IPS DF 6.9 (cell line): Measurements from ENCODE around the gene C9orf43.

ENCODE experiments used
- DNase-seq: peaks from one replicate; pipeline ENCODE4 v3.0.0-alpha.2; 2013; ENCODE audit warnings: low read depth, low spot score
- H3K27ac ChIP-seq: one replicate; pipeline ENCODE4 v1.5.1; 2013; ENCODE audit warnings: low read length, control low read depth
- H3K27me3 ChIP-seq: 2 replicates; pipeline ENCODE4 v1.6.1; 2013; ENCODE audit warnings: mild to moderate bottlenecking, low read length; ENCODE audit not compliant: control insufficient read depth, insufficient read depth
- H3K36me3 ChIP-seq: 2 replicates; pipeline ENCODE4 v1.6.1; 2013; ENCODE audit warnings: low read length; ENCODE audit not compliant: control insufficient read depth, insufficient read depth
- H3K4me1 ChIP-seq: 2 replicates; pipeline ENCODE4 v1.6.1; 2013; ENCODE audit warnings: low read length; ENCODE audit not compliant: control insufficient read depth, insufficient read depth
- H3K4me3 ChIP-seq: 2 replicates; pipeline ENCODE4 v1.5.1; 2013; ENCODE audit warnings: mild to moderate bottlenecking, low read length
- H3K9me3 ChIP-seq: 2 replicates; pipeline ENCODE4 v1.6.1; 2013; ENCODE audit warnings: low read length, inconsistent platforms; ENCODE audit not compliant: control insufficient read depth, insufficient read depth
- WGBS: extraction: QIAGEN DNeasy Blood & Tissue Kit; methylation state at CpG from one replicate; pipeline ENCODE4 v1.1.7; 2013; ENCODE audit warnings: mixed read lengths, missing lambda C conversion rate; ENCODE audit not compliant: insufficient read length, insufficient coverage; 5-methylcytosine and 5-hydroxymethylcytosine counted together

Gene C9orf43

GRCh38 chr9:113477661-113478060 lies 67.1 kb downstream of the C9orf43 start:
- H3K4me3 ChIP-seq: no peak overlapping the region
- H3K9me3 ChIP-seq: no peaks in the 10 kb centered on the region
- no peak for DNase-seq
- no CpG with 5 or more reads among the region's 5 CpGs for WGBS
- no peaks in the 10 kb centered on the region for H3K36me3 ChIP-seq
- H3K4me1 ChIP-seq: no peaks in the 10 kb centered on the region
- H3K27me3 ChIP-seq: no peaks in the 10 kb centered on the region
- H3K27ac ChIP-seq: no peak overlapping the region

- no peak overlapping the region for H3K27ac ChIP-seq
- no peaks in the 10 kb centered on the region for H3K27me3 ChIP-seq
- no peak for DNase-seq
- H3K9me3 ChIP-seq: no peaks in the 10 kb centered on the region
- H3K4me3 ChIP-seq: no peak overlapping the region
- H3K4me1 ChIP-seq: no peaks in the 10 kb centered on the region
- no peaks in the 10 kb centered on the region for H3K36me3 ChIP-seq
- no CpG with 5 or more reads among the region's 7 CpGs for WGBS
These were observed 68.7 kb downstream of the C9orf43 start for GRCh38 chr9:113479174-113479621.
